Measurements from ENCODE around the gene CA5A.

The CA5A gene

DNA sequence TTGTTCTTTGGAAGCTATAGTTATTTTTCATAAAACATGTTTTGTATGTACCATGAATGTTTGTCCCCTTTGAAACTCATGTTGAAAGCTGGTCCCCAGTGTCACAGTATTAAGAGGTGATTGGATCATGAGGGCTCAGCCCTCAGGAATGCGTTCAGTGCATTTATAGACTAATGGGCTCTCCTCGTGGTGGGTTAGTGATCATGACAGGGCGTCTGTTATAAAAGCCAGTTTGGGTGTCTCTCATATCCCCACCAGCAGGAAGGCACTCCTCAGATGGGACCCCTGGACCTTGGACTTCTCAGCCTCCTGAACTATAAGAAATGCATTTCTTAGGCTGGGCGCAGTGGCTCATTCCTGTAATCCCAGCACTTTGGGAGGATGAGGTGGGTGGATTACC lies 25.3 kb upstream of the CA5A start:
- no peak for DNase-seq

DNA sequence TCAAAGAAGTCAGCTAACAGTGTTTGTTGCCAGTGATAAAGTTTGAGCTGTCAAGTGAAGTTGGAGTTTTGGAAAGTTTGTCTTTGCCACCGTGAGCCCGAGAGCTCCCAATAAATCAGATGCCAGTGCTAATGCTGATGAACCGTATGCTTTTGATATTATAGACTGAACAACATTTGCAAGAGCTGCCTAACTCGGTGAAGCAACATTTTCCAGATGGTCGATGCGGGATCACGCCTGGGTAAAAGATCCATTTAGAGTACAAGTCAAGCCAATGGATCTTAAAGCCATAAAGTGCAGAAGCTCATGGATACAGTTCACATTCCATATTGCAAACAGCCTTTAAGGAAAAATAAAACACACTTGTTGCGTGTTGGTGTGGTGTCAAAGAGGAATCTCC lies 24.5 kb upstream of the CA5A start:
- no peak for DNase-seq

DNA sequence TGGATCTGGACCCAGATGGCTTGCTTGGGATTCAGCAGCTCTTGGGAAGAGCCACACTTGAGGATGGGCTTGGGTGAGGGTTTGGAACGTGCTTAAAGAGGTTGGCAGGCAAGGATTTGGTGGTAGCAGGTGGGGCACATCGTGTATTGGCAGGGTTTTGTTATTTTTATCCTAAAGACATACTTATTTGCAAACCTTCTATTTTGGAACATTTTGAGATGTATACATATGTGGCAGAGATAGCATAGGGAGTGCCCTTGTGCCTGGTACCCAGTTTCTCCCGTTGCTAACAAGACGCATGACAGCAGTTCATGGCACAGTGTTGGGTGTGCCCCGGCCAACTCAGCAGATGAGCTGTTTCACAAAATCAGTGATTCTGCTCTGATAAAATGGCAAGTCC lies 24.0 kb upstream of the CA5A start:
- no peak for DNase-seq

DNA sequence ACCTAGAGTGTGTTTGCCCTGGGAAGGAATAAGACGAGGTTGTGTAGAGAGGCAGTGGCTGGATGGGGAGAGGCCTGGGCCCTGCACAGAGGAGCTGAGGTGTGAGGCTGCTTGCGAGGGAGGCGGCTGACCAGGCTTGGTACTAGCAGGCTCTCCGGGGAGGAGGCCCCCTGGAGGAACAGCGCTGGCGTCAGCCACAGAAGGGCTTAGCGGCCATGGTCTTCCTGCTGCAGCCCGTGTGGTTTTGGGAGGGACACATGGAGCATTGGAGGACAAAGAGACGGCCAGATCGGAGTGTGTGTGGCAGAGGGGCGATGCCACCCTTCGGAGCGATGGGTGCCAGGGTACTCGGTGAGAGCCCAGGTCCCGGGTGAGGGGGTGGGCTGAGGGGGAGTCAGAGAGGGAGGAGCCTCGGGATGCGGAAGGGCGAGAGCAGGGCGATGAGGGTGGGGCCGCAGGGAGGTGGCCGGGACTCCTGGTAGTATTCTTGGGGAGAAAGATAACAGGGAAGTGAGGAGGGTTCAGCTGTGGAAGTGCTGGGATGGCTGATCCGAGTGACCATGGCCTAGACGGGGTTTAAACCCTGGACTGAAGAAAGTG lies 23.2 kb upstream of the CA5A start:
- DNase-seq = peak; percentile 17

DNA sequence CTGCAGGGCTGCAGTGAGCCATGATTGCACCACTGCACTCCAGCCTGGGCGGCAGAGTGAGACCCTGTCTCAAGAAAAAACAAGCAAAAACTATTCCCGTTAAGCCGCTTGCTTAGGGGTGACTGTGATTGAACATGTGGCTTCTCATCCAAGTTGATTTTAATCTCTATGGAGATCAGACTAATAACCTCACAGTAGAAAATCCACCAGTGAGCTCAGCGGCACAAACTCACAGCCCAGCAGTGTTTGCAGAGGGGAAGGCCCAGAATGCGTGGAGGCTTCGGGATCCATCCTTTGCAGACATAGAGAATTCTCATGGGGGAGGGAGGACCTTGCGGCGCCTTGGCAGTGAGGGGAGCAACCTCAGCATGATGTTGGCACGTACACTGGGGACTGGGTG lies 22.3 kb upstream of the CA5A start:
- no peak for DNase-seq

DNA sequence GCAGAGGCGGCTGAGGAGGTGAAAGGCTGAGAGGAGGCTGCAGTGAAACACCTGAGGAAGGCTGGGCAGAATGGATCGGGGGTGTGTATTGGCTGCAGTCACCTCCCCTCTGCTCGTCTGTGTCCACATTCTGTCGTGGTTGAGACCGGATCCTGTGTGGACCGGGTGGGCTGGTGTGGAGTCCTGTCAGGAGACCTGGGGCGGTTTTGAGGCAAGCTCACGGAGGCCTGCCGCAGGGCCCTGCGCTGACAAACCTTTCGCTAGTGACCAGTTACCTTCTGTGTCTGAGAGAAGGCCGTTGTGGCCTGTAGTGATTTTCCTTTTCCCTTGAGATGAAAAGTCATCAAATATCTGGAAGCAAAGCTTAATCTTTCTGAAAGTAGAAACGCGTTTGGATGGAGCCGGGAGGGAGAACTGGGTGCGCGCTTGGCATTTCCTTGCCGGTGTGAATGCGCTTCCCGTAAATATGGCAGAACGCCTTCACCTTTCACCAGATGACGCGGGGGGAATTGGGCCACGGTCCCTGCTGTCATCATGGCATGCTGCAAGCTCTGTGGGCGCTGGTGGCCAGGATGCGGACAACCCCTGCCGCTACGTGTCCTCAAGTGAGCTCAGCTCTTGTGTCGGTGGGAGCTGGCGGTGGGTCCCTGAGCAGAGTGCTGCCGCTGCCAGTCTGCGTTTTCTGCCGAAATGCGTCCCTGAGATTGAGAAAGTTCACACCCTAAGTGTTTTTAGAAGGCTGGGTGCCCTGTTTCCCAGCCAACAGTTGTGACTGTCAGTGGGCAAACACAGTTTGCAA lies 21.2 kb upstream of the CA5A start:
- no peak for DNase-seq

DNA sequence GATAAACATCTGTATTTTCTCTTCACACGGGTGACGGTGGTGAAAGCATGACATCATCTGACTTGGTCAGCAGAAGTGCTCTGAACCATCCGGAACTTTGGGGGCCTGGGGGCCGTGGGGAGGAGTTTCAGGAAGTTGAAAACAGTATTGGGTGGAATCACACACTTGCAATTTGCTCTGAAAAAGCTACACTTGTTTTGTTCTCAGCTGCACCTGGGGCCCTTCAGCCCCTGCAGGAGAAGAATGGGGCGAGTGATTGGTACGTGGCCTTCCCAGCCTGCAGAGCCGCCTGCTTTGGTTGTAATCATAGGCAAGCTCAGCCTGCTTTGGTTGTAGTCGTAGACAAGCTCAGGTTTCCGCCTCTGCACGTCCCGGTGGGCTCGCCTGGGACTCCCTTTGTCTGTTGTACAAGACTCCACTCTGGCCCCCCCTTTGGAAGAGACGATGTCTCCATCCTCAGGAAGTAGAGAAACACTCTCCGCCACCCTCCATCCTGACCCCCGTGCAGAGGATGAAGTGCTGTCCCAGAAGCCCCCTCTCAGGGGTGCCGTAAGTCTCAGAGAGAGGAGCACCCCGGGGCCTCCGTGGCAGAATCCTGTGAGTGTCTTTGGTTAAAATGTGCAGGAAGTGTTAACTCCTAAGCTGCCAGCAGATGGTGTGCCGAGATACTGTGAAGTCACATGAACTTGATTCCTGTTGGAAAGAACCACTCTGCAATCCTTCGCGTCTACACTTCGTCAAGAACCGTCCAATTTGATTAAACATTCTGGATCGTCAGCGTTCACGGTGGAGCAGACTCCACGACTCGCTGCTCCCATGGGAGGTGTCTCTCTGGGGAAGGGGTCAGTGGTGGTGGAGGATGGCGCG lies 20.3 kb upstream of the CA5A start:
- peak; percentile 84 for DNase-seq

DNA sequence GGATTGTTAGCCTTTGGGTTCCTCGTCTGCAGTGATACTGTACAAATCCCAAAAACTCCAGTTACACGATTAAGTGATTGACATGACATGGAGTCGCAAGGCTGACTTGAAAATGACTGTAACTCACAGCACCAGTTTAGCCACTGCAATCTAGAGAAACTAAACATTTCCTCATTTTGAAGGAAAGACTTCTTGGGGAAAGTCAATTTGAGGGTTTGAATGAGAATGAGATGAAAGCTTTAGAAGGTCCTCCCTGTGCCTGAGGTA lies 19.7 kb upstream of the CA5A start:
- no peak for DNase-seq

DNA sequence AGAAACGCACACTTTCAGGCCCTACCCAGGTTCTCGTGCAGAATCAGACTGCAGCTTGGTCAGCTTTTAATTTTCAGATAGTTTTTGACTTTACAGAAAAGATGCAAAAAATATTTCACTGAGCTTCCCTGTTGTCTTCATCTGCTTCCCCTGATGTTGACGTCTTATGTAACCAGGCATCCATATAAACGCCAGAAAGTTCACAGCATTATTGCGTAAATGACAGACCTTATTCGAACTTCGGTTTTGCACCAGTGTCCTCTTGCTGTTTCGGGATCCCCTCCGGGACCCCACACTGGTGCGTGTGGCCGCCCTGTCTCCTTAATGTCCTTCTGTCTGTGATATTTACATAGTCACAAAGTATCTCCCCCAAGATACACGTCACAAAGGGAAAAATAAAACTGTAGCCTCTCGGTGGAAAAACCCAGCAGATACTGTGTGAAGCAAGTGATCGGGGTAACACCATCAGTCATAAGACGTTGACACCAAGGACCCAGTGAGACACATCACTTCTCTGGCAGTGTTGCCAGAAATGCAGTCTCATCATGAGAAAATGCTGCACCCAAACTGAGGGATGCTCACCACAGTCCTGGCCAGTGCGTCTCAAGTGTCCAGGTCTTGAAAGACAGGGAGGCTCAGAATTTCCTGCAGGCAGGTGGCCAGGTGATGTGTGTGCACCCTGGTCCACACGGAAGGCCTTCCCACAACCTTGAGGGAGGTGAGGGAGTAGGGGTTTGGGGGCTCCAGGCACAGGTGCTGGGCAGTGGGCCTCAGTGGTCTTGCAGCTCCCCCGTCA lies 19.2 kb upstream of the CA5A start:
- DNase-seq = peak; percentile 25

DNA sequence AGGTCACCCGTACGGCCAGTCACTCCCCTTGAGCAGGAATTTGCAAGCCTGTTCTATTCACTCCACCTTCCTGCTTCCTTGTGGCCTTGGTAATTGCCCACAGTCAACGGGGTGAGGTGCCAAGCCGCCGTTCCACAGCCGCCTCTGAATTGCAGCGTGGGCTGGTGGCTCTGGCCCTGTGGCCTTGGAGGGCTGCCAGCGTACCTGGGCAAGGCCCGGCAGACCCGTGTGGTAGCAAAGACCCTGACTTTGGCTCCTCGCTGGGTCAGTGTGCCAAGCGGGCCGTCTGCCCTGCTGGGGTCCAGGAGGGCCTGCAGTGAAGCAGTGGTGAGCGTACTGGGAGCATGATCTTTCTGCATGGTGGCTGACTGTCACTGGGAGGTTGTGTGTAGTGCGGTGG lies 18.5 kb upstream of the CA5A start:
- DNase-seq = no peak

DNA sequence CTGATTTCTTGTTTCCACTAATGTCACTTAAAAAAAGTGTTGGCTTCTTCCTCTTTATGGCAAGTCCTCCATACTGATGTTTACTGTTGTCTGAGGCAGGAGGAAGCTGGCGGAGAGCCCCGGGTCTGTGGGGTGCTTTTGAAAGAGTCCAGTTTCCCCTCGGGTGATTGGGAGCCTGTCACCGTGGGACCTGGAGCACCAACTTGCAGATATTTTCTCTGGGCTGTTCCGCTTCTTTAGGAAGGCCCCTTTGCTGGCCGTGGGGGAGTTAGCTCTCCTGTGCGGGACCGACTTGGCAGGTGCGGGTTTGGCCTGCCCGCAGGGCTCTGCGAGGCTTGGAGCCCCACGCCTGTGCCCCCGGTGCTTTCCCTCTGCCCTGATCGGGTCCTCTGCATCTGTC lies 18.0 kb upstream of the CA5A start:
- peak; percentile 51 for DNase-seq

DNA sequence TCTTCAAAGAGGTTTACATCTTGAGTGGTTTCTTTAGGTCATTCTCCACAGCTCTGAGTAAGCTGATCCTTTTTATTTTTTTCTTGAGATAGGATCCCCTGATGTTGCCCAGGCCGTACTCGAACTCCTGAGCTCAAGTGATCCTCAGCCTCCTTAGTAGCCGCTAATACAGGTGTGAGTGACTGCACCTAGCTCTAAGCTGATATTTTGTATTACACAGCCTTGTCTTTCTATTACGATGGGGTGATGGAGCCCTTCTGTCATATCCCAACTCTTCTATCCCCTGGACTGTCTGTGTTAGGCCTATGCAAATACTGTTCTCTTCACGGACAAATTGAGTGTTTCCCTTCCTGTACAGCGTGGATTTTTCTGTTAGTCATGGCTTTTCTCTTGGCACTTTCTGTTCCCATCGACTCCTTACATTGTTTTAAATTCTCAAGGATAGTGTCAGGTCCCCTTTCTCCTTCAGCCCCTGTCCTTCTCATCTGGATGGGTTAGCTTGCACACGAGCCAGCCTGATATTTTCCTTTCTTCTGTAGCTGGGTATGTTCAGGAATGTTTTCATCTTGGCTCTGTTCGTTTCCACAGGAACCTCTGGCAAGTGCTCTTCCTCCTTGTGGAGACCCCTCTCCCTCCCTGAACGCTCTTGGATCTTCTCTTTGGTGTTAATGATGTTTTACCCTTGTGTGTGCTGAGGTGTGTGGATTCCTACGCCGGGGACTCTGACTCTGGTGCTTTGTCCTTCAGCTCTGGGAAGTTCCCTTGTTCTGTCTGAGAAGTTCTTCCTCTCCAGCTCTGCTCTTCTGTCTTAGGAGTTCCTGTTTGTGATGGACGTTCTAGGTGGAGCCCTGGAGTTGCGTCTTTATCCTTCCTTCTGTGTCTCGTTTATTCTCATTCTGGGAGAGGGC lies 17.2 kb upstream of the CA5A start:
- no peak for DNase-seq

DNA sequence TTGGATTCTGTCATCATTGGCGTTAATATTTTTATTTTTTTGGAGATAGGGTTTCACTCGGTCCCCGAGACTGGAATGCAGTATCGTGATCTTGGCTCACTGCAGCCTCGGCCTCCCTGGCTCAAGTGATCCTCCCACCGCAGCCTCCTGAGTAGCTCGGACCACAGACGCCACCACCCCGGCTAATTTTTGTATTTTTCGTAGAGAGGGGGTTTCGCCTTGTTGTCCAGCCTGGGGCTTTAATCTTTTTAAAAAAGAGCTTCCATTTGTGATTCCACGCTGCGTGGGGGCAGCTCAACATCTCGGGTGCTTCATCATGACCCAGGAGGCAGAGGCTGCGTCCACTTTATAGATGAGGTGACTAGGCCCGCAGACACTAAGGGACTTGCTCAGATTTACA lies 16.4 kb upstream of the CA5A start:
- DNase-seq = no peak

DNA sequence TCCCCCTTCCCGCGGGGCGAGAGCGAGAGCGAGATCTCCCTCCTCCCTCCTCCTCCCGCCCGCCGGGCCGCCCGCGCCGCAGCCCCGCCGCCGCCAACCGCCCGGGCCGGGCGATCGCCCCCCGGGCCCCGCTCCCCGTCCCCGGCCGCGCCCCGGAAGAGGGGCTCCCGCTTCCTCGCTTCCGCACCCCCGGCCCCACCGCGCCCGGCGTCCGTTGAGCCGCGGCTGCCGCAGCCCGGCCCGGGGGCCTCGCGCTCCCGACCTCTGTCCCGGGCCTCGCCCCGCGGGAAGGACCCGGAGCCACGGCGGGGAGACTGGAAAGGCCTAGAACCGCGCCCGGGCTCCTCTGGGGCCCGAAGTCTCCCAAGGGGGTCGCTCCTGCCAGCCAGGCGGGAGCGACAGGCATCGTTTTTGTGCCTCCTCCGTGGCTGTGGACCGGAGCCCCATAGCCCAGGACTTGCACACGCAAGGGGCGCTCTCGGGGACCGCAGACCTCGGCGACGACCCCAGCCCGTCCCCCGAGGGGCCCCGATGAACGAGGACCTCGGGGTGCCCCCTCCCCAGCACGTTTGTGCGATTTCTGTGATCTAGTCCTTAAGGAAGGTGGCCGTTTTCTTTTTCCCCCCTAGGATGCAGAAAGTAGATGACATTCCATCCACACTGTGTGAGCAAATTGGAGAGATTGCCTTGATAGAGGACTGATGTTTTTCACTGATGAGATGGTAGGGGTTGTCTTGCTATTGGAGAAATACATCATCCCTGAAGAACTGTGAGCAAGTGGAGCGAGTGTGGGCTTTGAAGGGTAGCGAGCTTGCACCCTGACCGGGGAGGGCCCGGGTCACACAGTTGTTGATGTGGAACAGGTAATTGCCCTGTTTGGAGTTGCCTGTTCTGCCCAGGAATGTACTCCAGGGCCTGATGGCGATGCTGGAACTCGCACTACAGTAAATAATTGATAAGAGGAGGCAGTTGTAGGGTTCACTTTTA lies 15.5 kb upstream of the CA5A start:
- DNase-seq = no peak

DNA sequence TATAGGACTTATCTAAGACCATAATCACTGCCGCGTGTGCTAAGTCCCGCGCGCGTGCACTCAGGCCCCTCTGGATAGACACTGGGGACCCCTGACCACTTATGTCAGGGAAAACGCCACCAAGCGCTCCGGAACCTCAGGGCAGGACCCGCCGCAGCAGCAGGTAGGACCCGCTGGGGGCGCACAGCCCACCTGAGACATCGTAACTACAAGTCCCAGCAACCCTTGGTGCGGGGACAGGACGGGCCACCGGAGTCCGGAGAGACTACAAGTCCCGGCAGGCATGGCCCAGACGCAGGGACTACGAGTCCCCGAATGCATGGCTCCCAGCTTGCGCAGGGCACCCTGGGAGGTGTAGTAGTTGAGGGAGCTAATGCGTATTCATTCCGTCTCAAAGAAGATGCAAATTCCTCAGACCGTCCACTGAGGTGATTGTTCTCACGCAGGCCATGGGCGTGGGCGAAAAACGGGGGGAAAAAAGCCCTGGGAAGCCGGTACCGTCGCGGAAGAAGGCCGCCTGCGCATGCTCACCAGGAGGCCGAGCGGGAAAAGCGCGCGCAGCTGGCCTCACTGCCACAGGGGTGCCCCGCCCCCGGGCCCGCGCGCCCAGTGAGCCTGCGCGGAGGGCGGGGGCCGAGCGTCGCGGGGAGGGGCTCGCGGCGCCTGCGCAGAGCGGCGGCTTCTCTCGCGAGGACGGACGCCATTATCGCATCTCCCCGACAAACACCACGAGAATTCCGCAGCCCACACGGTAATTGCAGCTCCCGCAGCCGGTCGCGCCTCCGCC lies 14.6 kb upstream of the CA5A start, which contains the start of gene BANP:
Gene BANP, plus strand, starts transcription at position 670 of the 787 bp plus-strand sequence. CDS start 23,682 bp downstream, outside the sequence.
- peak; percentile 99 for DNase-seq

DNA sequence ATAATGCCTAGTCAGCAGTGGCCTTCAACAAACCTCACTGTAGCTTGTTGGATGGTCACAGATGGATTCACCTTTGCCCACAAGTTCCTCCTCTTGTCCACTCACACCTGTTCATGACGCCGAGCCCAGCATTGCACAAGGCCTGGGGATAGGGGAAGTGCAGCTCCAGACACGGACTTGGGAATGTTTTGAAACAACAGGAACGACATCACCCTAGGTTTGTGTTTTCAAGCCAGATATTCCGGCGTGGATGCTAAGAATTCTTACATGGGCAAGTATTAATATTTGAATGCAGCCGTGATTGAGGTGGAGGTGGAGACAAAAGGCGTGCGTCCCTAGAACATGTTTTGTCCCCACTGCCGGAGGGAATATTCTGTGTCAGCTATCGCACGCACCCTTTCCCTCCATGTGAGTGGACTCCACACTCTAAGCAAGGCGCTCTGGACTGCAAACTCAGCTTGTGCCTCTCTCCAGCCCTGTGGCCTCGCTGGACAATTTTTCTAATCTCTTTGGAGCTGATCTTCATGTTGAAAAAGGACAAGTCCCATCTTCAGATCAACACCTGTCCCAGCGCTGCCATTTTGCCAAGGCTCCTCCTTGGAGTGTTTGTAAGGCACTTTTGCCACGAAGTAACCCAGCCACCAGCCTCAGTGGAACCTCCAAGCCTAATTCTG lies 12.9 kb upstream of the CA5A start:
- DNase-seq = no peak

DNA sequence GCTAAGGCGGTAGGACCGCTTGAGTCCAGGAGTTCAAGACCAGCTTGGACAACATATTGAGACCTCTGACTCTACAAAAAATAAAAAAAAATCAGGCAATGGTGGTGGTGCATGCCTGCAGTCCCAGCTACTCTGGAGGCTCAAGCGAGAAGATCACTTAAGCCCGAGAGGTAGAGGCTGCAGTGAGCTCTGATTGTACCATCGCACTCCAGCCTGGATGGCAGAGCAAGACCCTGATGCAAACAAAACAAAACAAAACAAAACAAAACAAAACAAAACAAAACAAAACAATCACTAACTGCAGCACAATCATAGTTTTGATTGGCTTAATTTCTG lies 12.4 kb upstream of the CA5A start:
- no peak for DNase-seq

DNA sequence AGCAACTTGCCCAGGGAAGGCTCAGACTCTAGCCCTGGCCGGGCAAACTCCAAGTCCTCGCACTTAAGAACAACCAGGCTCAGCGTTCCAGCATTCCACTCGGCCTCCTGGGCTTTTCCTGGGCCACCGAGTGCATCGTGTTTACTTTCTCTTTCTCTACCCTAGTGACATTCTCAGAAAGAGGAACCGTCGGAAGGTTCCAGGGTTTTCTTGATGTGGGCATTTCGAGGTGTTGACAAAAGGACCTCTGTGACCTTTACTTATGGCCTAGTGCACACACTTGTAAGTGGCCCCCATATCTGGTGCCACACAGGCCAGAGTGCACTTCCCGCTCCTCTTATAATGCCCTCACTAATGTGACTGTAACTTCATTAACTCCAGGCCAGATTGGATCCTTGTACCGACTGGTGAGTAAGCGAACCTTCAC lies 11.8 kb upstream of the CA5A start:
- no peak for DNase-seq

DNA sequence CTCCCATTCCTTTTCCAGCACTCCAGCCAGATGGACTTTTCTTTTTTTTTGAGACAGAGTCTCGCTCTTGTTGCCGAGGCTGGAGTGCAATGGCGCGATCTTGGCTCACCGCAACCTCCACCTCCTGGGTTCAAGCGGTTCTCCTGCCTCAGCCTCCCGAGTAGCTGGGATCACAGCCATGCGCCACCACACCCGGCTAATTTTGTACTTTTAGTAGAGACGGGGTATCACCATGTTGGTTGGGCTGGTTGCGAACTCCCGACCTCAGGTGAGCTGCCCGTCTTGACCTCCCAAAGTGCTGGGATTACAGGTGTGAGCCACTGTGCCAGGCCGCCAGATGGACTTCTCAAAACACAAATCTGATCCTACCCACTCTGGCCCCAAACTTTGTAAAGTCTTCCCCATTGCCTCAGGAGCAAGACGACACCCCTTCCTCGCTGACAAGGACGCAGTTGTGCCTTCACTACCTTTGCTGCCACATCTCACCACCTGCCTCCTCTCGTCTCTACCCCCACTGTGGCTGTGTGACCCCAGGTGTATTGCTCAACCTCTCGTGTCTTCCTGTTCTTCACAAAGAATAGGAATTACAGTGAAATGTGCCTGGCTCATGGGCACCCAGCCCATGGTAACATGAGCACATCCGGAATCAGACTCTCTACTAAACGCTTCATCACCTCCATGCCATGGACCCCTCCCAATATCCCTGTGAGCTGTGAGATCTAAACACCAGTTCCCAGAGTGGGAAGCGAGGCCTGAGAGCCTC lies 11.2 kb upstream of the CA5A start:
- no peak for DNase-seq

All from CD4-positive, alpha-beta T cell treated with Interferon gamma for 1 hour (primary cell).